GM19455 (cell line): ENCODE data around the gene HAUS3.

Experiments
- ATAC-seq: cut with Tn5 transposase; IDR thresholded peaks from one replicate; pipeline ENCODE4 v1.9.1; 2021; ENCODE audit not compliant: unreplicated experiment

The HAUS3 gene

GRCh38 chr4:2264481-2265041, 22.6 kb upstream of the HAUS3 start:
- no peak for ATAC-seq

- ATAC-seq: no peak
Observed at GRCh38 chr4:2263926-2264321, 22.0 kb upstream of the HAUS3 start.

- ATAC-seq: no peak
Observed at GRCh38 chr4:2262944-2263250, 21.0 kb upstream of the HAUS3 start.

GRCh38 chr4:2262145-2262943, 20.4 kb upstream of the HAUS3 start:
- peak; percentile 87 for ATAC-seq

- peak; percentile 1 for ATAC-seq
Observed at GRCh38 chr4:2261853-2262144, 19.9 kb upstream of the HAUS3 start, which contains the start of gene MXD4. Gene MXD4, minus strand, starts transcription at chr4:2262109. Its CDS starts 129 bp downstream, at chr4:2261980.

GRCh38 chr4:2261110-2261852, 19.4 kb upstream of the HAUS3 start:
- ATAC-seq: peak; percentile 42

DNA sequence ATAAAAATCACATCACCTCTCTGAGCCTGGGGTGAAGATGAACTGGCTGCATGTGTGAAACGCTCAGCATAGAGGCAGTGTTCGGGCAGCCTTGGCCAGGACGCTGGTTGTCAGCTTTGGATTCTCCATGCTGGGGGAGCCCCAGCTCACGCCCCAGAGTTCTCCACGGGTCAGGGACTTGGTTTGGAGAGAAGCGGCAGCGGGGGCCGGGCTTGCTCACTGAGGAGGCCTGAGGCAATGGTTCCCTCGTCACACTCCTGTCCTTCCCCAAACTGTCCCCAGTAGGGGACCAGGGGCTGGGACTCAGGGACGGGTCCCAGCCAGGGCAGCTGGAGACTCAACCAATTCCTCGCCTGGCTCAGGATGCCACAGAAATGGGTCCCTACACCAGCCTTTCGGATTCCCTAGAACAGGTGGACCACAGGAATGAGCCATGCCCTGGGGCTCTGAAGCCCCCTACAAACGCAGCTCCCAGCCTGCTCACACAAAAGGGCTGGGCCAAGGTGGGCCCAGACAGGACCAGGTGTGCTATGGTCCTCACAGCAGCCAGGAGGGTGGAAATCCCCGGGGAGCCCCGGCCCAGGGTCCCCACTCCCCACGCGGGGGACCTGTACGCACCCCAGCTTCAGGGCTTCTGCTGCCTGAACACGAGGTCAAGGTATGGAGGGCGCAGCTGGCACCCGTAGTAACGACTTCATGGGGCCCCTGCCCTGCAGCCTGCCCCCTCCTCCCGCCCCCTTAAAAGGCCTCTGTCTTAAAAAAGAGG, 18.6 kb upstream of the HAUS3 start:
- no peak for ATAC-seq

- no peak for ATAC-seq
Observed at GRCh38 chr4:2259541-2260343, 17.8 kb upstream of the HAUS3 start.

GRCh38 chr4:2259036-2259540, 17.2 kb upstream of the HAUS3 start:
- ATAC-seq: no peak

GRCh38 chr4:2258091-2259035, 16.4 kb upstream of the HAUS3 start:
- no peak for ATAC-seq

DNA sequence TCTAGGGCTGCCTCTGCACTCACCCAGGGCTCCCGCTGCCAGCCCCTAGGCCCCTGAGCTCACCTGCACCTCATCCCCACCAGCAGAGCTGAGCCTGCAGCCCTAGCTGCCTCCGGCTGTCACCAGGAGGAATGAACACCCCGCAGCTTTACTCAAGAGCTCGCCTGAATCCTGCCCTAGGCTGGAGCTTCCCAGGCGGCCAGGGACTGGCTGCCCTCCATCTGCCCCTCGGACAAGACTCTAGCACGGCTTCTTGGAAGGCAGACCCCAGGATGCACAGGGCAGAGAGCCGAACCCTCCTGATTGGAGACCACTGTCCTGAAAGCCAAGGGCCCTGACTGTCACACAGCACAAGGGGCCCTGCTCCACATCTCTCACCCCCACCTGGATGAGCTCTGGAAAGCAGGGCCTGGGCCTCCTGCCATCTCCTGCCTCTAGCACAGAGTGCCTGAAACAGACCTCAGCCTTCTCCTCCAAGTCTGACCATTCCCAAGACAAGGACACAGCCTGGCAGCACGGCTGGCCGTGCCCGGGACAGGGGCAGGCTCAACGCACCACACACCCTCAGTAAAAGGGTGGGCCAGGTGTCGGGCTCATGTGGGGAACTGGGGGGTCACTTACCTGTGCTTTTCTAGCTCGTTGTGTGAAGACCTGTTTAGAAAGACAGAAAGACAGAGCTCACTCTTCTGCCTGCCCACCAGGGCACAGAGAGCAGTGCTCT, 15.6 kb upstream of the HAUS3 start:
- no peak for ATAC-seq

DNA sequence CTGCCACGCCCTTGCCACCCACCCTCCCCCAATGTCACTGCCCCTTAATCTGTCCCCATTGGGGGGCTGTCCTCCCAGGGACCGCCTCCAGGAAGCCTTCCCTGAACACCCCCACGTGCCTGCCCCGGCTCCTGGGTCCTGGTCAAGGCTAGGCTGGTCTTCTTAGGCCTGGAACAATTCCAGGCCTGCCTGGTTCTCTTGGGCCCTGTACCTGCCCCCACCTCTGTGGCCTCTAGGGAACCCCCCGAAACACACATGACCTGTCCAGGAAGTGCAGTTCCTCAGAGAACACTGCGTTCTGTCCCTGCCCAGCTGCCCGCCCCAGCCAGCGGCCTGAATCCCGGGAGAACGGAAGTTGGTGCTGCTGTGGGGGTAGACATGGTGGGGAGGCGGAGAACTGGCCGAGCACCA, 14.9 kb upstream of the HAUS3 start:
- no peak for ATAC-seq

DNA sequence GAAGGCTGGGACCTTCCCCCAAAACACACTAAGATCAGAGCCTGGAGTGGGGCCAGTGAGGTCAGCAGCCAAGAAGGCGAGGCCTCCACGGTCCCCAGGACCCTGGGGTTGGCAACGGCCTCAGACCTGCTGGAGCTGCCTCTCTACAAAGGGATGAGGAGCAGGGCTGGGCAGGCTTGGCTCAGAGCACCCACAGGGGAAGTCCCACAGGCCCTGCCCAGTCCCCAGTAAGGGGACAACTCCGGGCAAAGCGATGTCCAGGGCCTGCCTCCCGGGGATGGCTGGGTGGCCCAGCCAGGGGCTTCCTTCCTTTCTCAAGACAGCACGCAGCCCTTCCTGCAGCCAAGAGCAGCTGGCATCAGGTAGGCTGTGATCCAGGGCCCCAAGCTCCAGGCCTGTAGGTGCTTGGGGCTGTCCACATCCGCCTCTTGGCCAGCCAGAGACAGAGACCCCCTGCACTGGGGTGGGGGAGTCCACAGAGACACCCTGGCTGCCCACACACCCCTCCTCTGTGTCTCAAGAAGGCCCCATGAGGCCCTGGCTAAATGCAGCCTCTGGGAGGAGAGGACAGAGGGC, 14.3 kb upstream of the HAUS3 start:
- no peak for ATAC-seq

GRCh38 chr4:2255501-2256155, 13.7 kb upstream of the HAUS3 start:
- no peak for ATAC-seq

DNA sequence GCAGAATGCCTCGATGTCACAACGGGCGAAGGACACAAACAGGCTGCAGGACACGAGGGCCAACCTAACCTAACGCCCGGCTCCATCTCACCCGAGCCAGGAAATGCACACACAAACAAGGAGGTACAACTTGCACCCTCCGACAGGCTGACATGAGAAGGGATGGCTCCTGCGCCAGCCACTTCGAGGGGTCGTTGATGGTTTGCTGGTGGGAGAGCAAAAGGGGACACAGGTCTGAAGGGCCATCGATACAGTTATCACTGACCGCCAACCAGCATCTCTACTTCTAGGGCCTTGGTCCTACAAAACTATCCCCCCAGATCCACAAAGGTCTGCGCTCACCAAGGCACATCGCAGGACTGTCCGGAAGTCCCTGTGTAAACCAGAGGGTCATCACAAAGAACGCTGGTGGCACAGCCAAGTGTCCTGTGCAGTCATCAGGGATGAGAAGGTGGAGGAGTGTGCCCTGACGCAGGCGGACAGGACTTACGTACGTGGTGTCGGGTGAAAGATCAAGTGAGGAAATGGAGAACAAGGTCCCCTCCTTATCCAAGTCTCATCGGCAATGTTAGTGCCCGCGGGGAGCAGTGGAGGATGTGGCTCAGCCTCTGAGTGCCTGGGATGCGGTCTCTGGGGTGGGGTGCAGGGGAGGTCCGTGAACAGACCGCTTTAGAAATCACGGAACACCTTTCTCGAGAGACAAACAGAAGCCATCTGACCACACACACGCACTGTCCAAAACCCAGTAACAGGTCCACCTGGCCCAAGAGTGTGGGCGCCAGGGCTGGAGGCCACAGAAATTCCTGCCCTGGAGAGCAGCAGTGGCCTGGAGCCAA, 13.0 kb upstream of the HAUS3 start:
- ATAC-seq: no peak

DNA sequence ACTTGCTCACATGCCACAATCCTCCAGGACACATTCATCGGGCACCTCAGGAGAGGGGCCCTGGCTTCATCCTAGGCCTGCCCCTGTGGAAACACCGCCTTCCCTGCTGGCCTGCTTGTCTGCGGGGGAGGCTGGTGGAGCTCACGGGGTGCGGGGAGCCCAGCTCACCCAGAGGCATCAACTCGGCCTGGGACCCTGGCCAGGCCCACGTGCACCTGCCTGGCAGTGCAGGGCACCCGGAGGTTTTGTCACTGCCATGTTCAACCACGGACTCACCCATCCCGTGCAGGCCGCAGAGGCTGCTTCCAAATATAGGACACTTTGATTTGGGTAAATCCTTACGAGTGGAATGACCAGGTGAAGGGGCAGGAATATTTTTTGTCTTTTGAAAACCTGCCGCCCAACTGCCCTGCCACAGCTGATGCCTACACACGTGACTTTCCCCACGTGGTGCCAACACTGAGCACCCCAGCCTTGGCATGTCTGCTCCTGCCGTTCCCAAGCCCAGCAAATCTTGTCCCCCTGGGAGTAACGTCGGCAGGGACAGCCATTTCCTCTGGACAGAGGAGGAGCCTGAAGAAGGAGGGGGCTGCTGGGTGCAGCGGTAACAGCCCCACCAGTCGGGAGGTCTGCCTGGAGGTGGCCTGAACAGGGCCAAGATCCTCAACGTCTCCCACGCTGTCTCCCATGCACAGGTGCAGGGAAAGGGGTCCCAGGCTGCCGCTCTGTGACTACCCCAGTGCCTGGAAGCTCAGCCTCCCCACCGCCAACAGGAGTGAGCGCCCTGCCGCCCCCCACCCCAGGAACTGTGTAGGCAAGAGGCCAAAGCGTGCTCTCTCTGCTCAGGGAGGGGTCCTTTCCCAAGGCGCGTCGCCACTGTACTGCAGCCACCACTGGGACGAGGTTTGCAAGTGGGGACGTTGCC, 11.5 kb upstream of the HAUS3 start:
- no peak for ATAC-seq
